HG02885 (cell line): ENCODE results near the gene BRSK2.

Experiments used
- ATAC-seq: cut with Tn5 transposase; IDR thresholded peaks from one replicate; pipeline ENCODE4 v1.9.1; 2021; ENCODE audit warnings: mild to moderate bottlenecking; ENCODE audit not compliant: unreplicated experiment, poor library complexity

BRSK2 gene

GRCh38 chr11:1476940-1477736, 87.4 kb downstream of the BRSK2 start:
- no peak for ATAC-seq

GRCh38 chr11:1478011-1478410, 88.3 kb downstream of the BRSK2 start:
- ATAC-seq, result no peak

GRCh38 chr11:1478544-1478943, 88.8 kb downstream of the BRSK2 start:
- no peak for ATAC-seq

GRCh38 chr11:1479006-1479677, 89.4 kb downstream of the BRSK2 start:
- no peak for ATAC-seq

- ATAC-seq, result no peak
Observed at GRCh38 chr11:1479678-1480118, 90.0 kb downstream of the BRSK2 start.

GRCh38 chr11:1480191-1480554, 90.4 kb downstream of the BRSK2 start:
- ATAC-seq, result no peak

- no peak for ATAC-seq
Observed at GRCh38 chr11:1480555-1481482, 91.1 kb downstream of the BRSK2 start.

- ATAC-seq, result no peak
Observed at GRCh38 chr11:1481483-1481825, 91.7 kb downstream of the BRSK2 start.

- no peak for ATAC-seq
Observed at GRCh38 chr11:1481861-1482441, 92.2 kb downstream of the BRSK2 start.

- no peak for ATAC-seq
Observed at GRCh38 chr11:1482581-1483444, 93.1 kb downstream of the BRSK2 start.

- no peak for ATAC-seq
Observed at GRCh38 chr11:1483445-1483961, 93.8 kb downstream of the BRSK2 start.

- ATAC-seq, result no peak
Observed at GRCh38 chr11:1484061-1484671, 94.4 kb downstream of the BRSK2 start.

- no peak for ATAC-seq
Observed at GRCh38 chr11:1484695-1485503, 95.2 kb downstream of the BRSK2 start.

- no peak for ATAC-seq
Observed at GRCh38 chr11:1485504-1485885, 95.8 kb downstream of the BRSK2 start.

- no peak for ATAC-seq
Observed at GRCh38 chr11:1486054-1486825, 96.5 kb downstream of the BRSK2 start, which contains the start of gene MOB2. MOB2 (minus strand) TSS chr11:1486779; CDS start chr11:1486556, 223 bp downstream.

- ATAC-seq, result no peak
Observed at GRCh38 chr11:1487091-1487850, 97.5 kb downstream of the BRSK2 start.
